Medulla oblongata (tissue), 1 donor: ENCODE measurements around the gene FAS.

ENCODE experiments used
- DNase-seq: peaks from one replicate; pipeline ENCODE4 v3.0.0-alpha.2; 2015; ENCODE audit errors: extremely low spot score

The FAS gene

GRCh38 chr10:88990384-88991160, at the start of gene FAS:
FAS (plus strand) TSS chr10:88990798; CDS start chr10:88990877, 79 bp downstream.
- peak; percentile 73 for DNase-seq

- no peak for DNase-seq
Measured at GRCh38 chr10:88941026-88941425, 49.6 kb upstream of the FAS start.

- no peak for DNase-seq
Measured at GRCh38 chr10:88943778-88944177, 46.8 kb upstream of the FAS start.

GRCh38 chr10:88944813-88945212, 45.8 kb upstream of the FAS start:
- peak; percentile 47 for DNase-seq

- DNase-seq = no peak
Measured at GRCh38 chr10:88946200-88946599, 44.4 kb upstream of the FAS start.

- DNase-seq = no peak
Measured at GRCh38 chr10:88946965-88947590, 43.5 kb upstream of the FAS start.

GRCh38 chr10:88949051-88949450, 41.5 kb upstream of the FAS start:
- no peak for DNase-seq

- DNase-seq = no peak
Measured at GRCh38 chr10:88949912-88950837, 40.4 kb upstream of the FAS start.

GRCh38 chr10:88952647-88953111, 37.9 kb upstream of the FAS start, which contains the start of gene ACTA2:
ACTA2 (minus strand) TSS chr10:88952773; CDS start chr10:88948930, 3,843 bp downstream.
- DNase-seq = no peak

GRCh38 chr10:88953662-88954061, 36.9 kb upstream of the FAS start:
- DNase-seq = no peak

- DNase-seq = no peak
Measured at GRCh38 chr10:88954458-88955083, 36.0 kb upstream of the FAS start.

- no peak for DNase-seq
Measured at GRCh38 chr10:88957381-88957780, 33.2 kb upstream of the FAS start.

GRCh38 chr10:88958721-88959120, 31.9 kb upstream of the FAS start:
- DNase-seq = no peak

GRCh38 chr10:88960802-88961201, 29.8 kb upstream of the FAS start:
- DNase-seq = no peak

- no peak for DNase-seq
Measured at GRCh38 chr10:88961266-88961665, 29.3 kb upstream of the FAS start.

- DNase-seq = no peak
Measured at GRCh38 chr10:88962336-88962735, 28.3 kb upstream of the FAS start.

GRCh38 chr10:88963318-88963717, 27.3 kb upstream of the FAS start:
- no peak for DNase-seq

GRCh38 chr10:88964360-88964759, 26.2 kb upstream of the FAS start:
- DNase-seq = no peak

- DNase-seq = no peak
Measured at GRCh38 chr10:88964869-88965415, 25.7 kb upstream of the FAS start.

GRCh38 chr10:88966797-88967196, 23.8 kb upstream of the FAS start:
- no peak for DNase-seq

GRCh38 chr10:88968391-88968790, 22.2 kb upstream of the FAS start:
- DNase-seq = no peak
